Measurements from ENCODE around the gene TMPRSS7.
A peak's percentile ranks its signal among the peaks of the same experiment; 100 is the strongest.

Gene TMPRSS7

GRCh38 chr3:112101916-112102315 lies 67.4 kb downstream of the TMPRSS7 start:
- DNase-seq (ENCODE audit: low read depth in 3 of 3), result no peak

GRCh38 chr3:112104774-112105173 lies 70.2 kb downstream of the TMPRSS7 start:
- no peak for DNase-seq (ENCODE audit: low read depth in 3 of 3)

GRCh38 chr3:112109322-112109721 lies 74.8 kb downstream of the TMPRSS7 start:
- no peak for DNase-seq (ENCODE audit: low read depth in 3 of 3)

- peak; percentile 30 to 43 (median 40) for DNase-seq (ENCODE audit: low read depth in 3 of 3)
Measured at GRCh38 chr3:112111785-112112402, 77.4 kb downstream of the TMPRSS7 start.

GRCh38 chr3:112114576-112115160 lies 80.1 kb downstream of the TMPRSS7 start:
- DNase-seq (ENCODE audit: low read depth in 3 of 3), result no peak

- DNase-seq (ENCODE audit: low read depth in 3 of 3), result no peak
Measured at GRCh38 chr3:112115161-112115739, 80.7 kb downstream of the TMPRSS7 start.

- DNase-seq (ENCODE audit: low read depth in 3 of 3), result no peak
Measured at GRCh38 chr3:112115806-112116383, 81.4 kb downstream of the TMPRSS7 start.

- DNase-seq (ENCODE audit: low read depth in 3 of 3), result no peak
Measured at GRCh38 chr3:112116748-112117186, 82.2 kb downstream of the TMPRSS7 start.

- DNase-seq (ENCODE audit: low read depth in 3 of 3), result no peak
Measured at GRCh38 chr3:112117415-112117814, 82.9 kb downstream of the TMPRSS7 start.

GRCh38 chr3:112117841-112118571 lies 83.5 kb downstream of the TMPRSS7 start:
- DNase-seq (ENCODE audit: low read depth in 3 of 3), result no peak

GRCh38 chr3:112119962-112120836 lies 85.7 kb downstream of the TMPRSS7 start:
- DNase-seq (ENCODE audit: low read depth in 3 of 3), result no peak

- DNase-seq (ENCODE audit: low read depth in 3 of 3), result no peak
Measured at GRCh38 chr3:112121577-112122547, 87.3 kb downstream of the TMPRSS7 start.

- DNase-seq (ENCODE audit: low read depth in 3 of 3), result no peak
Measured at GRCh38 chr3:112122870-112123269, 88.3 kb downstream of the TMPRSS7 start.

- no peak for DNase-seq (ENCODE audit: low read depth in 3 of 3)
Measured at GRCh38 chr3:112123548-112123947, 89.0 kb downstream of the TMPRSS7 start.

- no peak for DNase-seq (ENCODE audit: low read depth in 3 of 3)
Measured at GRCh38 chr3:112124907-112125607, 90.5 kb downstream of the TMPRSS7 start.

GRCh38 chr3:112126511-112126911 lies 92.0 kb downstream of the TMPRSS7 start:
- no peak for DNase-seq (ENCODE audit: low read depth in 3 of 3)

GRCh38 chr3:112127522-112128494 lies 93.3 kb downstream of the TMPRSS7 start:
- no peak for DNase-seq (ENCODE audit: low read depth in 3 of 3)
